OCI-LY7 (cell line): ENCODE data around the gene MOB3B. TPM values are rescaled to one million over a fixed set of nuclear protein-coding genes. Genes with fewer than 3 reads are reported as not detected.

Experiments
- BruUV-seq: library from RNA; stranded (reverse); fragments of 400-500 nt; replicated peaks from 2 replicates; lab custom pipeline; 2021; lab: Mats Ljungman, UMichigan
- CTCF ChIA-PET: fragments of 300-600 bp; sonication (Branson Sonifier 250); formaldehyde crosslinking; loops from one replicate; lab custom pipeline; 2022; ENCODE audit warnings: antibody characterized with exemption; ENCODE audit not compliant: unreplicated experiment; lab: Charles Lee
- POLR2A ChIA-PET: fragments of 300-600 bp; sonication (Branson Sonifier 250); formaldehyde crosslinking; loops from one replicate; lab custom pipeline; 2022; ENCODE audit warnings: antibody characterized with exemption; lab: Charles Lee
- DNase-seq: peaks from one replicate; pipeline ENCODE4 v3.0.0-alpha.2; 2015; ENCODE audit warnings: low spot score
- H2AFZ ChIP-seq: fragments of 200-600 bp; sonication (generic), shearing (Covaris generic); 2 replicates; pipeline ENCODE4 v1.6.1; 2014; ENCODE audit warnings: mild to moderate bottlenecking, antibody characterized with exemption, low read length, moderate library complexity
- H3K27ac ChIP-seq: fragments of 200-600 bp; sonication (generic); 2 replicates; pipeline ENCODE4 v1.5.1; 2014; ENCODE audit warnings: mixed run types, low read depth, mild to moderate bottlenecking, moderate library complexity, low read length, inconsistent platforms; ENCODE audit not compliant: poor library complexity, severe bottlenecking
- H3K36me3 ChIP-seq: fragments of 200-600 bp; sonication (generic); 2 replicates; pipeline ENCODE4 v1.6.1; 2014; ENCODE audit warnings: mild to moderate bottlenecking, antibody characterized with exemption, low read length, moderate library complexity, mixed read lengths; ENCODE audit not compliant: insufficient read depth
- H3K4me1 ChIP-seq: fragments of 200-600 bp; sonication (generic); 2 replicates; pipeline ENCODE4 v1.5.1; 2014; ENCODE audit warnings: mild to moderate bottlenecking, low read length; ENCODE audit not compliant: insufficient read depth, poor library complexity, severe bottlenecking
- H3K4me2 ChIP-seq: fragments of 200-600 bp; sonication (generic); 2 replicates; pipeline ENCODE4 v1.6.1; 2014; ENCODE audit warnings: mild to moderate bottlenecking, low read length
- H3K4me3 ChIP-seq: fragments of 200-600 bp; sonication (generic); 2 replicates; pipeline ENCODE4 v1.5.1; 2014; ENCODE audit warnings: mild to moderate bottlenecking, low read depth, low read length; ENCODE audit not compliant: poor library complexity, severe bottlenecking
- H3K79me2 ChIP-seq: fragments of 200-600 bp; sonication (generic); 2 replicates; pipeline ENCODE4 v1.6.1; 2016; ENCODE audit warnings: low read depth, mild to moderate bottlenecking, low read length, moderate library complexity, mixed read lengths; ENCODE audit not compliant: insufficient read depth
- H3K9me2 ChIP-seq: fragments of 200-600 bp; sonication (generic); 2 replicates; pipeline ENCODE4 v1.6.1; 2016; ENCODE audit warnings: mild to moderate bottlenecking, low read length, mixed read lengths; ENCODE audit not compliant: insufficient read depth
- H3K9me3 ChIP-seq: fragments of 200-600 bp; sonication (generic); 2 replicates; pipeline ENCODE4 v1.6.1; 2014; ENCODE audit warnings: mild to moderate bottlenecking, mixed run types, low read length, mixed read lengths
- H4K20me1 ChIP-seq: fragments of 200-600 bp; sonication (generic); 2 replicates; pipeline ENCODE4 v1.6.1; 2014; ENCODE audit warnings: mild to moderate bottlenecking, antibody characterized with exemption, low read length, moderate library complexity, mixed read lengths; ENCODE audit not compliant: insufficient read depth
- EZH2phosphoT487 ChIP-seq: fragments of 200-600 bp; sonication (generic); IDR thresholded peaks from 2 replicates; pipeline ENCODE4 v1.6.1; 2018; ENCODE audit warnings: low read depth, borderline replicate concordance, mild to moderate bottlenecking, mixed run types, antibody characterized with exemption, low read length, moderate library complexity, mixed read lengths
- intact Hi-C: fragments of 100-400 bp; cut with micrococcal nuclease; formaldehyde crosslinking; loops from one replicate; pipeline ENCODE4 v1.10.0; 2022; ENCODE audit not compliant: unreplicated experiment
- total RNA-seq, 2 experiments: library from RNA; depleted of rRNA in 1 of 2; stranded (reverse); fragments of >200 nt in 1 of 2; shearing (Covaris generic) in 1 of 2; gene quantifications; 2 replicates each; pipeline ENCODE4 v1.2.3, GENCODE V29; 2014 to 2022
- TF ChIP-seq, protein P1 (sequence below): fragments of 200-600 bp; sonication (generic); conservative IDR thresholded peaks from 2 replicates; pipeline ENCODE4 v1.5.1; 2014; ENCODE audit warnings: mild to moderate bottlenecking, antibody characterized with exemption, low read length, moderate library complexity, mixed read lengths

Gene MOB3B
- total RNA-seq, 2 experiments from 2014 or later = 0.04 TPM; not detected in 1

DNA sequence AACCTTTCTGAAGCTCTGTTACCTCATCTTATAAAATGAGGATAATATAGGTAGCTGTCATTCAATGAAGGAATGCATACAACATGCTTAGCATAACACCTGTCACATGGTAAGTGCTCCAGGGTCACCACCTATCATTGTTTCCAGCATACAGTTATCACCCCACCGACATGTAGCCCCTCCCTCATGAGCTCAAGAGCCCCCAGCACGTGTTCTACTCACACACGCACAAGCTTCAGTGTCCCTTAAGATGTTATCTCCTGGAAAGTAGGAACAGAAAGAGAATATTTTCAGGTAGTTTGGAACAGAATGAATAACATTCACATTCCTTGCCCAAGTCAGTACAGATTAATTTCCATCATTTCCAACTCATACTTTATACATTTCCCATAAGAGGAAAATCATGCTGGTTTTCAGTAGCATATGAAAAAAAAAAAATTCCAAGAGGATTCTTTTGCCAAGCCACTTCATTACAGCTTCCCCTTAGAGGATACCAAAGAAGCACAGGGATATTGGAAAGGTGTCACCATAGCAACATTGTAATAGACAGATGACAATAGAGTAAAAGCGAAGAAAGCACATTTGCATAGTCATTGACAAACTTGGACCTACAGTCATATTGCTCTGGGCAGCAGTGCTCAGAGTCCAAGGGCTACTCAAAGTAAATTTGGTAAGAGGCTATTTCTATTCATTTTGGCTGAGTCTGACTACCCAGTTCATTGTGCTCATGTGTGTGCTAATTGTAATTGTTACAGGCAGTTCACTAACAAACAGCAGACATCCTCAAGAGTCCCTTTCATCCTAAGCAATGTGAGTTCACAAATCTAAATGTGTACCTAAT, 1.5 kb upstream of the MOB3B start:
- no peak overlapping the region for H3K4me3 ChIP-seq
- no peaks in the 10 kb centered on the region for H3K9me2 ChIP-seq
- H3K27ac ChIP-seq = no peak overlapping the region
- intact Hi-C loops = no loop called here
- H3K9me3 ChIP-seq = no peaks in the 10 kb centered on the region
- no peaks in the 10 kb centered on the region for H4K20me1 ChIP-seq
- peaks cover 5% of the 10 kb centered on the region for H3K4me1 ChIP-seq
- no peak overlapping the region for H3K4me2 ChIP-seq
- TF ChIP-seq EZH2phosphoT487 = no peak
- TF ChIP-seq, protein P1, sequence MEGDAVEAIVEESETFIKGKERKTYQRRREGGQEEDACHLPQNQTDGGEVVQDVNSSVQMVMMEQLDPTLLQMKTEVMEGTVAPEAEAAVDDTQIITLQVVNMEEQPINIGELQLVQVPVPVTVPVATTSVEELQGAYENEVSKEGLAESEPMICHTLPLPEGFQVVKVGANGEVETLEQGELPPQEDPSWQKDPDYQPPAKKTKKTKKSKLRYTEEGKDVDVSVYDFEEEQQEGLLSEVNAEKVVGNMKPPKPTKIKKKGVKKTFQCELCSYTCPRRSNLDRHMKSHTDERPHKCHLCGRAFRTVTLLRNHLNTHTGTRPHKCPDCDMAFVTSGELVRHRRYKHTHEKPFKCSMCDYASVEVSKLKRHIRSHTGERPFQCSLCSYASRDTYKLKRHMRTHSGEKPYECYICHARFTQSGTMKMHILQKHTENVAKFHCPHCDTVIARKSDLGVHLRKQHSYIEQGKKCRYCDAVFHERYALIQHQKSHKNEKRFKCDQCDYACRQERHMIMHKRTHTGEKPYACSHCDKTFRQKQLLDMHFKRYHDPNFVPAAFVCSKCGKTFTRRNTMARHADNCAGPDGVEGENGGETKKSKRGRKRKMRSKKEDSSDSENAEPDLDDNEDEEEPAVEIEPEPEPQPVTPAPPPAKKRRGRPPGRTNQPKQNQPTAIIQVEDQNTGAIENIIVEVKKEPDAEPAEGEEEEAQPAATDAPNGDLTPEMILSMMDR = no peak
- no peaks in the 10 kb centered on the region for H3K36me3 ChIP-seq
- DNase-seq = no peak
- no peaks in the 10 kb centered on the region for H3K79me2 ChIP-seq
- CTCF ChIA-PET = interaction anchor here (1.7 kb wide), 1 partner anchor 198 kb away, joined by 5 read pairs; no protein-coding TSS in a partner anchor
- H2AFZ ChIP-seq = no peak overlapping the region
- POLR2A ChIA-PET = interaction anchor here (0.6 kb wide), 1 partner anchor 293 kb away, joined by 4 read pairs; no protein-coding TSS in a partner anchor
- BruUV-seq = no TSS peak

DNA sequence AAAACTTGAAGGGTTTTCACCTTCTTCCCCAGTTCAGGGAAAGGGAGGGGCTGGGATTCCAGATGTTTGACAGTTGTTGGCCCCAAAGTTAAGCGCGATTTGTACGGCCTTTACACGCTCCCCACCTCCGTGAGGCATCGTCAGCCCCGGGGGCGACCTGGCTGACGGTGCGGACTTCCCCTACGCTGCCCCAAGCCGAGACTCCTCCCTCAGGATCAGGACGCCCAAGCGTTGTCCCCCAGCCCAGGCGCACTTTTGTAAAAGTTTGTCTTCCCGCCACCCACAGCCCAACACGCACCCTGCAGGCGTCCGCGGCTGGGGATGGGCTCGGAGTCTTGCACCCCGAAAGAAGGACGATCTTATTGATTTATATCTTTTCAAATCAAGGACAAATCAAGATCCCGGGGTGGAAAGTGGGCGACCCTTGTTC, 713 bp downstream of the MOB3B start:
- no peaks in the 10 kb centered on the region for H4K20me1 ChIP-seq
- DNase-seq = peak; percentile 2
- H3K4me2 ChIP-seq = peak overlapping the region; percentile 77
- BruUV-seq = no TSS peak
- no peak overlapping the region for H3K27ac ChIP-seq
- H3K79me2 ChIP-seq = no peaks in the 10 kb centered on the region
- H2AFZ ChIP-seq = peak overlapping the region; percentile 11; the same call in 1 of the 2 replicates
- intact Hi-C loops = loop anchor here (1.0 kb wide), 1 partner anchor 196 kb away; no protein-coding TSS in a partner anchor
- H3K9me3 ChIP-seq = no peaks in the 10 kb centered on the region
- no peaks in the 10 kb centered on the region for H3K9me2 ChIP-seq
- TF ChIP-seq EZH2phosphoT487 = no peak
- TF ChIP-seq, protein P1 = no peak
- ChIA-PET CTCF (no interaction called here), POLR2A (interaction anchor here (1.2 kb wide), 1 partner anchor 195 kb away, joined by 3 read pairs; no protein-coding TSS in a partner anchor)
- H3K4me1 ChIP-seq = peaks cover 5% of the 10 kb centered on the region
- no peaks in the 10 kb centered on the region for H3K36me3 ChIP-seq
- peak overlapping the region; percentile 62 for H3K4me3 ChIP-seq
